K562 treated with DMSO at 1 percent for 48 hours (cell line): ENCODE data around the gene NLRP8. TPM values are rescaled to one million over a fixed set of nuclear protein-coding genes. Genes with fewer than 3 reads are reported as not detected.

Source experiments
- total RNA-seq: library from RNA; unstranded; fragments of 300-600 nt; gene quantifications from 2 replicates; pipeline ENCODE4 v1.2.3, GENCODE V29; 2022; ENCODE audit warnings: low replicate concordance; ENCODE audit errors: extremely low read depth

NLRP8 gene
- not detected in 2 replicates for total RNA-seq

DNA sequence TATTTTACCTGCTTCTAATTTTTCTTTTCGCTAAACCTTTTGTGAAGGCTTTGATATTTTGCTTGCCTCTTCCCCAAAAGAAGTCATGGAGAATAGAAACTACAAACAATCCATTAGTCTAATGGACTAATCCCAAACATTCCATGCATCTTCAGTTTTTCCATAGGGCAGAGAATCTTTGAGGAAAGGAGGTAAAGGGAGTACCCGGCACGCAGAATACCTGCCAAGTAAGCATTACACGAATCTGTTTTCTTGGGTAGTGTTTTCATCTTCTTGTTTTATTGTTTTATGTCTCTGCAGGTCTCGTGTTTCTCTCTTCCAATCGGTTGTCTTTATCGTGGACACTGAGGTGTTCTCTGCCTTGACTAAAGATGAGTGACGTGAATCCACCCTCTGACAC, at the start of gene NLRP8:
TSS of gene NLRP8 (plus strand) at position 301 of the 400 bp plus-strand sequence.

DNA sequence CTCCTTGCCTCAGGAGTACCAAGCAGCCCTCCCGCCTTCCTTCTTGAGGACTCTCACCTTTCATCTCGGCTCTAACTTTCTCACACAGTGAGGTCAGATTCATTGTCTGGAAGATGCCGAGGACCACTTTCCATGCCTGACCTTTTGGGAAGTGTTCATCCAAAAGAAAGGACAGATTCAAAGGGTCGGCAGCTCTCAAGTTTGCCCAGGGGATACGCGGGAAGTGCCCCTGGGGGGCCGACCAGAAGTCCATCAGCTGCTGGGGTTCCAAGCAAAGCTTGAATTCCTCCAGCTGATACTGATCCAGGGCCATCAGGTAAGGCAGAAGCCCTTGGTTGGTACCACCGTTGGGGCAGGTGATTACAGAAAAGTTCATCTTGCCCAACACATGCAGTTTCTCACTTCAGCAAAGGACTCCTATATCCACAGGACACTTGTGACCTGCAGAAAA, 15.7 kb upstream of the NLRP8 start, which contains the start of gene NLRP13:
TSS of gene NLRP13 (minus strand) at position 401 of the 451 bp plus-strand sequence. CDS start at position 376, 25 bp downstream.

DNA sequence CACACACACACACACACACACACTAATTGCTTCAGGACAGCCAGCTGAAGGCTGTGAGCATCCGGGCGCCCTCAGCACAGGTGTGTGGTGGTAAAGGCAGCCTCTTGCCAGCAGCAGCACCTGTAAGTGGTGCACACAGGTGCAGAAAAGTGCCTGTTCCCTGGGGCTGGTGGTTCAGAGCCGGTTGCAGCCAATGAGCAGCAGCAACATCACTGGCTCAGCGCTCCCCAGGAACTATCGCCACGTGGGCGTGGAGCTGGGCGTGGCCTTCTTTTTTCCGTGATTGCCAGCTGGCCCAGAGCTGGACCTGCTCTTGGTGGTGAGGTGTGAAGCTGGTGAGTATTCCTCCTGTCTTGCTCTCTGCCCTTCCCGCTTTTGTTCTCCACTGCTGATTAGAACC, 38.9 kb downstream of the NLRP8 start, which contains the start of gene NLRP5:
TSS of gene NLRP5 (plus strand) at position 289 of the 400 bp plus-strand sequence.

Other genes starting within 250 kb of the NLRP8 start
- not detected in 2 replicates for gene NLRP9, start 209.4 kb upstream of the NLRP8 start, total RNA-seq
- gene RFPL4A, start 188.7 kb upstream of the NLRP8 start, total RNA-seq: not detected in 2 replicates
- gene RFPL4AL1, start 178.7 kb upstream of the NLRP8 start, total RNA-seq: not detected in 2 replicates
- not detected in 2 replicates for gene NLRP11, start 115.8 kb upstream of the NLRP8 start, total RNA-seq
- not detected in 2 replicates for gene NLRP4, start 111.3 kb upstream of the NLRP8 start, total RNA-seq
- not detected in 2 replicates for gene NLRP13, start 15.5 kb upstream of the NLRP8 start, total RNA-seq
- gene NLRP5, start 38.9 kb downstream of the NLRP8 start, total RNA-seq: not detected in 2 replicates
- not detected in 2 replicates for gene ZNF787, start 173.5 kb downstream of the NLRP8 start, total RNA-seq
- gene ZNF444, start 193.5 kb downstream of the NLRP8 start, total RNA-seq: not detected in 2 replicates
- not detected in 2 replicates for gene GALP, start 228.2 kb downstream of the NLRP8 start, total RNA-seq
- gene ZSCAN5B, start 250.0 kb downstream of the NLRP8 start, total RNA-seq: not detected in 2 replicates